Activated T-cell treated with anti-CD3 and anti-CD28 coated beads, Interleukin-2, amount 50 U/mL, for 48 hours (primary cell): ENCODE data around the gene ACYP2.
"Not testable (repeated sequence)": the region's sequence is repeated elsewhere in the genome, so short reads cannot be mapped to it uniquely, and the experiment has no call there.

Source experiments
- DNase-seq, 2 experiments: peaks; one replicate each; pipeline ENCODE4 v3.0.0-alpha.2; 2020

ACYP2 gene

GRCh38 chr2:54275541-54275940 is 160.1 kb downstream of the ACYP2 start:
- no peak for DNase-seq

DNA sequence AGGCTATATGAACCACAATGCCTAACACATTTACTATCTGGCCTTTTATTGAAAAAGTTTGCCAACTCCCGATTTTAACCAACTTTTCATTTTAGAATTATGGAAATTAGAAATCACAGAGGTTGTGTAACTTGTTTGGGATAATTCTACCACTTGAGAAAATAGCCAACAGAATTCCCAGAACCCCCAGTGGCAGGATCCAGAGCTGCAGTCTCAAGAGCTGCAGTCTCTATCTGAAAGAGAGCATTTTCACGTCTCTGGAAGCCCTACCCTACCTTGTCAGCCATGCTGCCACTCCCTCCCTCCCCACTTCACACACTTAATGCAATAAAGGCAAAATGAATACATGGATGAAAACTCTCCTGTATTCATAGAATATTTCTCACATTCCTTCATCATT is 164.0 kb downstream of the ACYP2 start:
- no peak for DNase-seq

GRCh38 chr2:54284826-54285225 is 169.4 kb downstream of the ACYP2 start:
- DNase-seq: no peak

GRCh38 chr2:54285451-54285850 is 170.0 kb downstream of the ACYP2 start:
- no peak for DNase-seq

DNA sequence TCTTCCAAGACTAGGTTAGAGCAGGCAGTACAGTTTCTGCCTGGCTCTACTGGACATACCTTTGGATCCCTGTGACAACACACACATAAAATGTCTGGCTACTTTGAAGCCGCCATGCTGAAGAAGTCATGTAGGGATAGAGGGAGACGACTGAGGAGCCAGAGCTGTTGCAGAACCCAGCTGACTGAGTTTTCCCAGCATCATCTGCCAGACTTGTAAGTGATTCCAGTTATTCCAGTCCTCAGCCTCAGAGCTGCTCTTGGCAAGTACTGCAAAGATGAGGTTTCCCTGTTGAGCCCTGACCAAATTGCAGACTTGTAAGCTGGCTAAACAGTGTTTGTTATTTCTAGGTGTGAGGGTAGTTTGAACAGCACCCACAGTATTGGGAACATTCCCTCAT is 172.1 kb downstream of the ACYP2 start:
- DNase-seq: no peak

DNA sequence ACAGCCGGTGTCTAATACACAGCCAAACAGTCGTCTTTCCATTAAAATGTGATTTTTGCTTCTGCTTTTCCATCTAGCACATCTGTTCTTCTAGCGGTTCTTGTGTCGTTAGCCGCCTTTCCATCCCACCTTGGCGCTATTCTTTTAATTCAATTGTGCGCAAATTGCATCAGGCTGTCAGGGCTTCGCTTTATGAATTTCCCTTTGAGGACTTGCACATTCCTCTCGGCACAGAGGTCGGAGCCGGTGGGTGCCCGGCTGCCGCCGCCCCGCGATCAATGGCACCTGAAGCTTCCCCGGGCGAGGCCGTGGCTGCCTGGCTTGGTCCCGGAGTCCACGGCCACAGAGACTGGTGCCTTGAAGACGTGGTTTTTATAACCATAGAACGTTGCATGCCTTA is 174.5 kb downstream of the ACYP2 start:
- DNase-seq: no peak

GRCh38 chr2:54290356-54291025 is 175.1 kb downstream of the ACYP2 start:
- DNase-seq: no peak

DNA sequence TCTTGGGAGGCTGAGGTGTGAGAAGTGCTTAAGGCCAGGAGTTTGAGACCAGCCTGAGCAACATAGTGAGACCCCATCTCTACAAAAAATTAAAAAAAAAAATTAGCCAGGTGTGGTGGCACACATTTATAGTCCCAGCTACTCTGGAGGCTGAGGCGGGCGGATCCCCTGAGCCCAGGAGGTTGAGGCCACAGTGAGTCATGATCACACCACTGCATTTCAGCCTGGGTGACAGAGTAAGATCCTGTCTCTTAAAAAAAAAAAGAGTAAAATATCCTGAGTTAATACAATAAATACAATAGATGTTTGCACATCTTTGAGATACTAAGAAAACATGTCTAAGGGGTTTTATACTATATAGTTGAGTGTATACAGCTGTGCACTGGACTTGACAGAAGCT is 179.2 kb downstream of the ACYP2 start:
- not testable (repeated sequence) for DNase-seq

GRCh38 chr2:54295911-54296310 is 180.5 kb downstream of the ACYP2 start:
- no peak for DNase-seq

- DNase-seq: no peak
Measured at GRCh38 chr2:54298514-54298913, 183.1 kb downstream of the ACYP2 start.

GRCh38 chr2:54303631-54304030 is 188.2 kb downstream of the ACYP2 start:
- no peak for DNase-seq

GRCh38 chr2:54306556-54306955 is 191.1 kb downstream of the ACYP2 start:
- no peak for DNase-seq

DNA sequence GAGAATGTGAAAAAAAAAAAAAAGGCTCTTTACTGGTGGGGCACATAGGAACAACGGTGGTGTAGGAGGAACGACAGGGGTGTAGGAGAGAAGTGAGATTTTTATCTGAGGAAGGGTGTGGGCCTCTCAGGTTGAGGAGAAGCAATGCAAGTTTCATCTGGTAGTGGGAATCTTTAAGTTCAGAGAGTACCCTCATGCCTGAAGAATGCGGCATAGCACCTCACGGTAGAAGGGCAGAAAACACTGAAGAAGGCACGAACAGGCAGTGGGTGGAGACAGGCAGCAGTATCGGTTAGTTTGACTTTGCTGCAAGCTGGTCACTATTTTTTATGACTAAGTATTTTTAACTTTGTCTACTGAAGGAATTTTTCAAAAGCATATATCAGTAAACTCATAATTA is 192.8 kb downstream of the ACYP2 start:
- no peak for DNase-seq

- DNase-seq: no peak
Measured at GRCh38 chr2:54308782-54309181, 193.4 kb downstream of the ACYP2 start.

GRCh38 chr2:54310311-54310710 is 194.9 kb downstream of the ACYP2 start:
- DNase-seq: no peak

DNA sequence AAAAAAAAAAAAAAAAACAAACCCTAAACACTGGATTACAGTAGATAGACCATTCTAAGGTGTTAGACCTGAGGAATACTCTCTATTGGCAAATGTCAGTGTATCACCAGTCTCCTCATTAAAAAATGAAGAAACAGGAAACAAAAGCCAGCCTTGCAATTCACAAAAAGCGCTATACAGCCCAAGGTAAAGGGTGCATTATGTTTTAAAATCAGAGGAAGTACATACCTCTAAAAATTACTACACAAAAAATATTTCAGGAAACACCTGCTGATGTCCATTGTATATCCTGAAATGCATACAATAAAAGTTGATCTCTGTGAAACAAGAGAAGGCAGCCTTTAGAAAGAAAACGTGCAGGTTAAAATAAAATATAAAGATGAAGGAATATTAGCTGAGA is 195.5 kb downstream of the ACYP2 start:
- no peak for DNase-seq

DNA sequence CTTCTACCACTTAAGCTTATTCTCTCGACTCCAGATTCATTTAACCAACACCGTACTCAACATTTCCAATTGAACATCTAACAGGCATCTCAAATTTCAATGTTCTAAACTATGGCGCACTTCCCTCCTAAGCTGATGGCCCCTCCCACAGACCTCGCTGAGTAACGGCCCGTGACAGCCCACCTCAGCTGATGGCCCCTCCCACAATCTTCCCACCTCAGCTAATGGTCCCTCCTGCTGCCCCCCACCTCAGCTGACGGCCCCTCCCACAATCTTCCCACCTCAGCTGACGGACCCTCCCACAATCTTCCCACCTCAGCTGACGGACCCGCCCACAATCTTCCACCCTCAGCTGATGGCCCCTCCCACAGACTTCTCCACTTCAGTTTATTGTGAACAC is 197.7 kb downstream of the ACYP2 start:
- no peak for DNase-seq

DNA sequence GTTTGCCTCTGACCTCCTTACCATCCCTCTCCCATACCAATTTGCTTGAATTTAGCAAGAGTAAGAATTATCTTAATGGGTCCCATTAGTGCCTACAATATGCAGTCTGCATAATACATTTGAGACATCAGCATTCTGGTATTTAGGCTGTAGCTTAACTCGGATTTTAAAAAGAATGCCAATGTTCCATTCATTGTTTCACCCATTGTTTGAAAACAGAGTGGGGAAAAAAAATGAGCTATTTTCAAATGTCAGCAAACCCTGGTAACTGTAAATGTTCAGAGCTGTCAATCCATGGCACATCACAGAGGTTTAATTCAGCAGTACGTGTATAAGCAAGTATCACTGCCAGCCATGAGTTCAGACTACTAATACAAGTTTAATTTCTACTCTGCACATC is 202.6 kb downstream of the ACYP2 start:
- DNase-seq: no peak

DNA sequence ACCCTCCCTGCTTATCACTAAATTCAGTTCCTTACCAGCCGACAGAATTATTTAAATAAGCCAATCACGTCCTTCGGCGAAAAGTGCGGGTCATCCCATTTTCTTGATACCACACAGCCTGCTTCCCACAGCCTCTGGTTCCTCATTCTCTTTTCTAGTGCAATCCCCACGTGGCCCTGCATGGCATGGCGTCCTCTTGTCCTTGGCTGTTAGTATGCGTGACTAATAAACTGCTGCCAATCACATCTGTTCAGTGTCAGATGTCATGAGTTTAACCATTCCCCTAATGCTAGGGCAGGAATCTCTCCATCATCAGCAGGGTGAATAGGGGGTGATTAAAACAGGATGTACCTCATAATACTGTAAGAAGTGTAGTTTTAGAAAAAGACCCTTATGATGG is 203.4 kb downstream of the ACYP2 start:
- no peak for DNase-seq

GRCh38 chr2:54321047-54321446 is 205.6 kb downstream of the ACYP2 start:
- DNase-seq: no peak

GRCh38 chr2:54324517-54324916 is 209.1 kb downstream of the ACYP2 start:
- not testable (repeated sequence) for DNase-seq

DNA sequence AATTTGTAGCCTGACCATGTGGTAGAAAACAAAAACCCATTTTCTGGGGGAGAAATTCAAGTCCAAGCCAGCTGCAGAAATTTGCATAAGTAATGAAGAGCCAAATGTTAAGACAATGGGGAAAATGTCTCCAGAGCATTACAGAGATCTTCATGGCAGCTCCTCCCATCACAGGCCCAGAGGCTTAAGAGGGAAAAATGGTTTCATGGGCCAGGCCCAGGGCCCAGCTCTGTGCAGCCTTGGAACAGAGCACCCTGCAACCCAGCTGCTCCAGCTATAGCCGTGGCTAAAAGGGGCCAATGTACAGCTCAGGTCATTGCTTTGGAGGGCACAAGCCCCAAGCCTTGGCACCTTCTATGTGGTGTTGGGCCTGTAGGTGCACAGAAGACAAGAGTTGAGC is 209.7 kb downstream of the ACYP2 start:
- no peak for DNase-seq

DNA sequence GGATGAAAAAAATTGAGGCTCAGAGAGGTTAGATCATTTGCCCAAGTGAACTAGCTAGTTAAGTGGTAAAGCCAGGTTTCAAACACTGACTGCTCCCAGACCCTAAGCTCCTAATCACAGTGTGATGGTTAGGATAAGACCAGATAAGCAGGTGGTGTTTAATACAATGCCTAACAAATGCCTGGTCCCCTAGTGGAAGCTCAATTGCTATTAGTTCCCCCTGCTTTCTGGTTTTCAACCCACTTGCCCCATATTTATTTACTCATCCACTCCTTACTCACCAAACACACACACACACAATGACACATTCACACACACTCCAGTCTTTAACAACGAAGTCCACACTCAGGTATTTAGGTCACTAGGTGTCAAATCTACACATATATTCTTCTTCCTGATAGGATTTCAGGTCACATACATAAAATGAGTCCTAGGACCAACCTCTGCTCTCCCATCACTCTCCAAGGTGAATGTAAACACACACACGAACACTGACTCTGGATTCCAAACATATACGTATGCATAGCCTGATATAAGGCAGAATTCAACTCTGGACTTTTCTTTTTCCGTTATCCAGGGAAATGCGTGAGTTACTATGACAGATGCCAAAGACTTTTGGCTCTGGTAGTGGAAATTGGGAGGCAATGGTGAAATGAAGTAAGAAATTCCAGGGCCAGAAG is 214.2 kb downstream of the ACYP2 start:
- DNase-seq: no peak

- peak; percentile 87 to 91 for DNase-seq
Measured at GRCh38 chr2:54330162-54330925, 214.9 kb downstream of the ACYP2 start.
